GM19238 (cell line): ENCODE results near the gene REX1BD.

Experiments used
- DNase-seq: peaks from one replicate; pipeline ENCODE4 v3.0.0; 2011; ENCODE audit warnings: low spot score; ENCODE audit not compliant: insufficient read length

REX1BD gene

DNA sequence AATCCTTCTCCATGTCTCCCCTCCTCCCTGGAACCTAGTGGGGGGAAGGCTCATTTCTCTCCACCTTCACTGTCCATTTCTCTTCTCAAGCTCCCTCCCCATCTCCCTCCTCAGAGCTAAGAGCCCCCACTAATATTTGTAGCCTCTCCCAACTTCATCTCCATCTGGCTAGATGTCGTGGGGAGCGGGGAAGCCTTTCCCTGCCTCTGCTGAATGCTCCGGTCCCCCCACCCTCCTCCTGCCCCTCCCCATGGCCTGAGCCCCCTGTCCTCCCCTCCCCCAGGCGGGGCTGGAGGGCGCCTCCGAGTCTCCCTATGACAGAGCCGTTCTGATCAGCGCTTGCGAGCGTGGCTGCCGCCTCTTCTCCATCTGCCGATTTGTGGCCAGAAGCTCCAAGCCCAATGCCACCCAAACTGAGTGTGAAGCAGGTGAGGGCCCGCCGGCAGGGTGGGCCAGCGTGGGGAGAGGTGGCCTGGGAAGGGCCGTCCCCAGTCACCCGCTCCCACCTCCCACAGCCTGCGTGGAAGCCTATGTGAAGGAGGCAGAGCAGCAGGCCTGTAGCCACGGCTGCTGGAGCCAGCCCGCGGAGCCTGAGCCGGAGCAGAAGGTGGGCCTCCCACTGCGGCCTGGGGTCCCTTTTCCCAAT is 25.1 kb downstream of the REX1BD start:
- no peak for DNase-seq

DNA sequence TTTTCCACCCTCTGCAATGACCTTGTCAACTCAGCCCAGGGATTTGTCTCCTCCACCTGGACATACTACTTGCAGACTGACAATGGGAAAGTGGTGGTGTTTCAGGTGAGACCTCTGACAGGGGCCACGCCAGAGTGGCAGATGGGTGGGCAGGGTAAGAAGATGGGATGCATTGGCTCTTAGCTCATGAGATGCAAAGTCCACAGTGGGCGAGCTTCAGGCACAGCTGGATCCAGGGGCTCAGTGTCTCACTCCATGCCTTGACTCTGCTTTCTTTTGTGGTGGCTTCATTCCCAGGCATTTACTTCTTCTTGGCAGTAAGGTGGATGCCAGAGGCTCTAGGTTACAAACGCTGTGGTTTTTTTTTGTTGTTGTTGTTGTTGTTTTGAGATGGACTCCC is 27.4 kb downstream of the REX1BD start:
- no peak for DNase-seq

DNA sequence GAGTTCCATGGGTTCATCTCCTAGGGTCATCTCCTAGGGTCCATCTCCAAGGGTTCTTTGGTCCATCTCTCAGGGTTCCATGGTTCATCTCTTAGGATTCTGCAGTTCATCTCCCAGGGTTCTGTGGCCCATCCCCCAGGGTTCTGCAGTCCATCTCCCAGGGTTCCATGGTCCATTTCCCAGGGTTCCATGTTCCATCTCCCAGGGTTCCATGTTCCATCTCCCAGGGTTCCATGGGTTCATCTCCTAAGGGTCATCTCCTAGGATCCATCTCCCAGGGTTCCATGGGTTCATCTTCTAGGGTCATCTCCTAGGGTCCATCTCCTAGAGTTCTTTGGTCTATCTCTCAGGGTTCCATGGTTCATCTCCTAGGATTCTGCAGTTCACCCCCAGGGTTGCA is 29.0 kb downstream of the REX1BD start:
- no peak for DNase-seq

DNA sequence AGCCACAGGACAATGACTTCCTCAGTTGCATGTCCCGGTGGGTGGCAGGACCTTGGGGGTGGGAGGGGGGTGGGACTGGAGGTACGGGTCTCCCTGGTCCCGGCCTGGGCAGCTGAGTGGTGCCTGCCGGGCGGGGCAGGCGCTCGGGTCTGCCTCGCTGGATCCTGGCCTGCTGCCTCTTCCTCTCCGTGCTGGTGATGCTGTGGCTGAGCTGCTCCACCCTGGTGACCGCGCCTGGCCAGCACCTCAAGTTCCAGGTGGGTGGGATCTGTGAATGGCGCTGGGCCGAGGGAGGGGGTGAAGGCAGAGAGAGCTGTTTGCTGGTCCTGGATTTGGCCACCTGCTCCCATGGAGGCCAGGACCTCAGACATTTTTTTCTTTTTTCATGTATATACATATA is 29.6 kb downstream of the REX1BD start:
- DNase-seq = no peak

DNA sequence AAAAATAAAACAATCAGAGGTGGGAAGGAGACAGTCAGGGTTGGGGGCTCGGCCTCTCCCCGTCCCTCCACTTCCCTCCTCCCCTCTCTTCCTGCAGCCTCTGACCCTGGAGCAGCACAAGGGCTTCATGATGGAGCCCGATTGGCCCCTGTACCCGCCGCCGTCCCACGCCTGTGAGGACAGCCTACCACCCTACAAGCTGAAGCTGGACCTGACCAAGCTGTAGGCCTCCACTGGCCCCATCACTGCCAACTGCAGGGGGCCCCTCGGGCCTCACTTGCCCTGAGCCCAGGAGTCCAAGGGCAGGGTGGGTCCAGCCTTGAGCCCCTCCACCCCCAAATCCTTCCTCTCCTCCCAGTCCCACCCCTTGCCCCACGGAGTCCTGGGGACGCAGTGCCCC is 31.7 kb downstream of the REX1BD start:
- no peak for DNase-seq

DNA sequence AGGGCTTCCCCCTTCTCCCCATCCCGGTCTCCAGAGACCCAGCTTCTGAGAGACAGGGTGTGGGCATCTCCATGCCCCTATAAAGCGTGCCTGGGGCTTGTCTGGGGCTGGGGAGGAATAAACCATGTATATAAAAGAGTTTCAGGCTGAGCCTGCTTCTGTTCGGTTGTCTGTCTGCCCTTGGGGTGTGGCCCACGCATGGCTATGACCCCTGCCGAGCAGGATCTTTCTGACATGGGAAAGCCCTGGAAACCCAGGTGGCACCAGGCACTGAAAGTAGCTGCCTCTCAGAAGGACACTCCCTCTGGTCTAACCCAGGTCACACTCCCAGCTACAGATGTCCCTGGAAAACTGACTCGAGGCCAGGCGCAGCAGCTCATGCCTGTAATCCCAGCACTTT is 32.3 kb downstream of the REX1BD start:
- DNase-seq = no peak

DNA sequence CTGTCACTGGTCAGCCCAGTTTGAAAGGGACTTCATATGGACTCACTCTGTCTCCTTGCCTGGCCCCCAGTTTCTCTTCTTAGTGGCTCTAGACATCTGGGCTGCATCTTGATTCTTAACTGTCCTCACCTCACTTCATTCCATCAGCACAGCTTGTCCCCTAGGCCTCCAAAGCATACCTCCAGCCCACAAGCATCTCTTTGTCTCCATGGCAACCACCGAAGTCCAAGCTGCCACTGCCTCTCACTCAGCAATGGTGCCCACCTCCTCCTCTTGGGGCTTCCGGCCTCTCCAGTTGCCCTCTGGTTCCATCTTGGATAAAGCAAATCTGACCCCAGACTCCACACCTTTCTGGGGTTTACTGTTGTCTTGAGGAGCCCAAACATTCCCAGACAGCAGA is 38.3 kb downstream of the REX1BD start:
- no peak for DNase-seq

DNA sequence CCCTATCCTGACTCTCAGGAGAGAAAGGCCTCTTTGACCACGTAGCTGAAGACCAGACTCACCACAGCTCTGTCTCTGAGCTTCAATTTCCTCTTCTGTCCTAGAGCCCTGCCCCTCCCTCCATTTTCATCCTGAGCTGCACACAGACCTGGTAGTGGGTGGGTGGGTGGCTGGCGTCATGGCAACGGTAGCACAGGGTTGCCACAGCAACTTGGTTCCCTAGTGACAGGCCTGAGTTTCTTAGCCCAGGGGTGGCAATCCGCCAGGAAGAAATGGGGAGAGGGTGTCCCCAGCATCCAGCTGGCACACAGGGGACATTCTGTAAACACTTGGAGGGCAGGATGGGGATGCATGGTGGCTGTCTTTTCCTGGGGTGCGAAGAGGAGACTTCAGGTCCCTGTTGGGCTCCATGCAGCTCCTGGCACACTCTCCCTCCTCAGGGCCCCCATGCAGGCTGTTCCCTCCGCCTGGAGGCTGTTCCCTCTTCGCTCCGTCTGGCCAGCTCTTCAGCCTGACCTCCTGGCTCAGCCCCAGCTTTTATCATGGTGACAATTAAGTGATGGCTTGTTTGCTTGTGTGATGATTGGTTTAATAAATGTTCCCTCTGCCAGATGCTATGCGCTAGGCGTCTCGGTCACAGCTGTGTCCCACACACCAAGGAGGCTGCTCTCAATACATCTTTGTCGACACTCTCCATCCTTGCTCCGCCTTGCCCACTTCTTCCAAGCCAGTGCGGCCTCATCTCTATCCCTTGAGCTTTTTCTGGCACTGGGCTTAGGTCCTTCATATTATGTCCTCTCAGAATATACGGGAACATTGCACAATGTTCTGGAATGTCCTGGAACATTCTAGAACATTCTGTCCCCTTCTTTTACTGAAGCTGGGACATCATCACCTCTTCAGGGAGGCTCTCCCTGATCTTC is 40.8 kb downstream of the REX1BD start:
- no peak for DNase-seq

DNA sequence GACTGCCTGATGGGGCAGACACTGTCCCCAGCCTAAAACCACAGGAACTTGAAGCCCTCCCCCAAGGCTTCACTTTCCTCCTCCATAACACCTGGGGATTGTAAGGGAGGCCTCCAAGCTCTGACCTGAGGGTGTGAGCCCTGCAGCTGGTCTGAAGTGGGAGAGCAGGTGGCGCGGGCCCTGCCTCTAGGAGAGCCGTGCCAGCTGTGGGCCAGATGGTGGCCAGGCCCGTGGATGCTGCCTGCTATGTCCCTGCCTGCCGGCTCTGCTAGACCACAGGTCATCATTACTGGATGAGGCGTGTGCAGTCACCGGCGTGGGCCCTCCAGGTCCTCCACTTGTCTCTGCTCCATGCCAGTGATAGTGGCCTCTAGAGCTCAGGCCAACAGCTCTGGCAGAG is 44.7 kb downstream of the REX1BD start:
- DNase-seq = no peak

DNA sequence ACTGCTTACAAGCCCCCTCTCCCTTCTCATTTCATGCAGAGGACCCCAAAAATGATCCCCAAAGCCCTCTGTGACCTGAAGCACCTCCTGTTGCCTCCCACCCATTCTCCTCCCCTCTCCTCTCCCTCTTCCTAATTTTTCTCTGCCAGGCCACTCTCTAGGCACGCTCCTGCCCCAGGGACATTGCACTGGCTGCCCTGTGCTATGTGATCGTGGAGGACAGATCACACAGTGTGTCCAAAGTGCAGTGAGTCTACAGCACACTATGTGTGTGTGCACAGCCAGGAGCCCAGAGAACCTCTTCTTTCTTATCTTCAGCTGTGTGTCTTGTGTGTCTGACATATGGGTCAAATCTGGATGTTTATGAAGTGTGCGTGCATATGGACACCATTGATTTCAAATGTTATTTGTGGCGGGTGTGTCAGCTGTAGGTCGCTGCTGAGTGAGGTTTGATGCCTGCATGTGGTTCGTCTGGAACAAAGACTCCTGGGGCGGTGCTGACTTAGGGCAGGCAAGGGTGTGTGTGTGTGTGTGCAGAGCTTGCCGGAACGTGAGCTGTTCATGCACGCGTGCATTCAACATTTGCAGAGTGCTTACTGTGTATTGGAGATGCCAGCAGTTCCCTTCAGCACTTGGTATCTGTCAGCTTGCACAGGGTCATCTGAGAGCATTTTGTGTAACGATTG is 46.2 kb downstream of the REX1BD start:
- no peak for DNase-seq

DNA sequence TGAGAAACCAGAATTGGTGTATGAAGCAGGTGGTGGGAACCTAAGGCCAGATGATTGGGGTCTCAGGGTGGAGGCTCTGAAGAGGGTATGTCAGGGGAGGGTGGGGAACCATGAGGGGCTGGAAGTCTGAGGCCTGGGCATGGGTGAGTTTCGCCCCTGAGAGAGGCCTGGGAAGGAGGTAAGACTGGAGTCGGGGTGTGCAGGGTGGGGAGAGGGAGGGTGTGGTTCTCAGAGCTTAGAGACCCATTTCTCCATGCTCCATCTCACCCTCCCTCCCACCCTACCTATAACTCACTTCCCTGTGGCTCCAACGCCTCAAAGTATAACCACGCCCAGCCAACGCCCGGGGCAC is 47.2 kb downstream of the REX1BD start:
- DNase-seq = no peak

DNA sequence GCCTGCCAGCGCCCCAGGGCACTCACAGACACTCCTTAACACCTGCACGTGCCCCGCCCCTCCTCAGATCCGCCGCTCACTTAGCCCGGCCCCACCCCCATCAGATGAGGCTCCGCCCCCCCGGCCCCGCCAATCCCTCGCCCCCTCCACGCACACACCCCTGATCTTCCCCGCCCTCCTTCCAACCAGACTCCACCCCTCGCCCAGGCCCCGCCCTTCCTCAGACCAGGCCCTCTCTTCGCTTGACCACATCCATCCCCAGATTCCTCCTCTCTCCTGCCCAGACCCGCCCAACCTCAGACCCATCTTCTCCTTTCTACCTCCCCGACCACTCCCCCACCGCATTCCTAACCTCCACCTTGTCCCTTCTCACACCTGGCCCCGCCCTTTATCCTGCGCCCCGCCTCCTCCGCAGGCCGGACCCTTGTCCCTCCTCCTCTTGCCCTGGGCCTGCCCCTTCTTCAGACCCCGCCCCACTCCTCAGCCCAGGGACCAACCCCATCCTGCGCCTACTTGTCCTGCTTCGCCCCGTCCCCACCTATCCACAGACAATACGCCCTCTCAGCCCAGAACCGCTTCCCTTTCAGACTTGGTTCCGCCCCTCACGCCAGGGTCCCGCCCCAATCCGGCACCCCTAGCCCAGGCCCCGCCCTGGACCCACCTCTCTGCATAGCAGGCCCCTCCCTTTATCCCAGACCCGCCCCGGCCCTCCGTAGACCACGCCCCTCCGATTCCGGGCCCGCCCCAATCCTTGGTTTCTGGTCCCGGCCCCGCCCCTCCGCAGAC is 47.8 kb downstream of the REX1BD start:
- peak; percentile 97 for DNase-seq

DNA sequence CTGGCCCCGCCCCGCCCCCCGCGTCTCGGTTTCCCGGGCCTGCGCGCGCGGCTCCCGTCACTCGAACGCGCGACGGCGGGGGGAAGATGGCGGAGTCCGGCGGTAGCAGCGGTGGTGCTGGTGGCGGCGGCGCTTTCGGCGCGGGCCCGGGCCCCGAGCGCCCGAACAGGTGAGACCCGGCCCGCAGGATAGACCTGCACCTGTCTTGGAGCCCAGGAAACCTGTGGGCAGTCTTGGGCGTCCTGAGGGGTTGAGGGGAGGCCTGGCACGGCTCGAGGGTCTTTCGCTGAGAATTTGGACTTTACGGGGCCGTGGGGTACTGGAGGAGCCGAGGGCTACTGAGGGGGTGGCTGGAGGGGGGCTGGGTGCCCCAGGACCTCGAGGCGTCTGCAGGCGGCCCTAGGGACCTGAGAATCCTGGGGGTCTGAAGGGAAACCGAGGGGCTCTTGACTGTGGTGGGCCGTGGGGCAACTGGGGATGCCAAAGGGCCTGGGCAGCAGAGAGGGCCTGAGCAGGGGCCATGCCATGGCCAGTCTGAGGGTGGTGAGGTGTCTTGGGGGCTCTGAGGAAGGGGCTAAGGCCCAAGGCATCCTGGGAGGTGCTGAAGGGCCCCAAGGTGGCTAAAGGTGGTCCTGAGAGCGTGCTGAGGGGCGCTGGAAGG is 48.5 kb downstream of the REX1BD start, which contains the start of gene KLHL26:
TSS of gene KLHL26 (plus strand) at position 60 of the 661 bp plus-strand sequence. CDS start at position 87, 27 bp downstream.
- DNase-seq = no peak

DNA sequence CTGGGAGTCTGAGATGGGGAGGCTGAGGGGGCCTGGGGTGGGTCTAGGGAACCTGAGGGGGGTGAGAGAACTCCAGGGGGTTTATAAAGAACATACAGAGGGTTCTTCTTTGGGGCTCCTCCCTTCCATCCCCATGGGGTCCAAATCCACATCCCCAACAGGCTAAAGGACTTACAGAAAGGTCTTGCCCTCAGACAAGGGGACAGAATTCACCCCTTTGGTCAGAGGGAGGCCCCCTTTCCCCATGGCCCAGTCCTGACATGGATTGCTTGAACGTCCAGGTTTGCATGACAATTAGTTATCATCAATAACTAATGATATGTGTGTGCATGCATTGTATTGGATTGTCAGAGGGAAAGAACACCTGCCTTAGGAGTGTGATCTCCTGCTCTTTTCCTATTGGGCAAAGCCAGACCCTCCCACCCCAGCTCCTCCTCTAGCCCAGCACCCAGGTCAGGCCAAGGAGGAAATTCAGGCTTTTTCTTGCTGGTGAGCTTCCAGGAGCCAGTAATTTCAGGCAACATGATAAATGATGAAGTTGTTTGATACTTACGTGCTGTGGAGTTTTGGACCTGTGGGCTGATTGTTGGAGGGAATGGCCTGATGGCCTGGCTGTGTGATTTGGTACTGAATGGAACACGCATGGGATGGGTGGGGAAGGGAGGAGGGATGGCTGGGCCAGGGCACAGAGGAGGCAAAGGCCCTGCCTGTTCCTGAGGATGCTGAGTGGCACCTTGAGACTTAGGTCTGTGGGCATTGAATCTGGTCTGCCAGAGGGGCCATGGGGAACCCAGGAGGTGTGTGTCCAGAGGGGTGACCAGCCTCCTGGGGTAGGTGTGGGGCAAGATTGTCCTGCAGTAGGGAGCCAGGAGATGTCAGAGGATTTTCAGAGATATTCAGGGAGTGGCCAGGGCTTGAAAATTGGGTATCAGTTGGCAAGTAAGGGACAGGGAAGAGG is 49.4 kb downstream of the REX1BD start:
- DNase-seq = no peak

DNA sequence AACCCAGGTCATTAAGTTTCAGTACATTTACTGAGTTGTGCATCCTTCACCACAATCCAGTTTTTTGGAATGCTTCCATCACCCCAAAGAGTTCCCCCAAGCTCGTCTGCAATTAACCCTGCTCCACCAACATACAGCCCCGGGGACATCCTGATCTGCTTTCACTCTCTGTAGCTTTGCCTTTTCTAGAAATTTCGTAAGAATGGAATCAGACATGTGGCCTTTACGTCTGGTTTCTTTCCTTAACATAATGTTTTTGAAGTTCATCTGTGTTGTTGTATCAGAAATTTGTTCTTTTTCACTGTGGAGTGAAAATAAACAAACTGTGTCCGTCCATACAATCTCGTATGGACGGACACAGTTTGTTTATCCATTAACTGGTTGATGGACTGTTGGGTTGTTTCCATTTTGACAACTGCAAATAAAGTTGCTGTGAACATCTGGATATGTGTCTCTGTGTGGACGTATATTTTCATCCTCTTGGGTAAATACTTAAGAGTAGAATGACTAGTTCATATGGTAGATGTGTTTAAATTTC is 51.2 kb downstream of the REX1BD start:
- DNase-seq = no peak
